Fibroblast of pulmonary artery (primary cell): ENCODE data around the gene SBF2.

Experiments
- DNase-seq: peaks from one replicate; pipeline ENCODE4 v3.0.0-alpha.2; 2010; ENCODE audit warnings: low read depth
- H3K4me3 ChIP-seq: replicated peaks from 2 replicates; pipeline ENCODE4 v1.5.1; 2011; ENCODE audit warnings: low read depth, mild to moderate bottlenecking, control low read depth, low read length, moderate library complexity
- TF ChIP-seq, protein P1 (sequence below): IDR thresholded peaks from 2 replicates; pipeline ENCODE4 v1.5.1; 2011; ENCODE audit warnings: mild to moderate bottlenecking, control low read depth, low read length, inconsistent platforms; ENCODE audit errors: missing control alignments

The SBF2 gene

DNA sequence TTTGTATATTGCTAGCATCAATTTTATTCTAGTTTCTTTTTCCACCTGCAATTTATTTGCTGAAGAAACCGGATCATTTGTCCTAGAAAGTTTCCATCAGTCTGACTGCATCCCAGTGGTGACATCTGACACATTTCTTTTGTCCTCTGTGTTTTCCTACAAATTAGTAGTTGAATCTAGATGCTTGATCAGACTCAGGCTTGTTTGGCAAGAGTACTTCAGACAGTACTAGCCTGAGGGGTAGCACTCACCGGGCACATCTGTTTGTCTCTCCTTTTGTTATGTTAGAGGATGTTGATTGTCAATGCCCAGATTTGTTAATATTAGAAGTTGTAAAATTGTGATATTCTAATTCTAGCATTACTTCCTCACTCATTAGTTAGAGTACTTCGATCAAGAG lies 425.4 kb downstream of the SBF2 start:
- DNase-seq, result no peak
- H3K4me3 ChIP-seq, result no peak overlapping the region
- TF ChIP-seq, protein P1, sequence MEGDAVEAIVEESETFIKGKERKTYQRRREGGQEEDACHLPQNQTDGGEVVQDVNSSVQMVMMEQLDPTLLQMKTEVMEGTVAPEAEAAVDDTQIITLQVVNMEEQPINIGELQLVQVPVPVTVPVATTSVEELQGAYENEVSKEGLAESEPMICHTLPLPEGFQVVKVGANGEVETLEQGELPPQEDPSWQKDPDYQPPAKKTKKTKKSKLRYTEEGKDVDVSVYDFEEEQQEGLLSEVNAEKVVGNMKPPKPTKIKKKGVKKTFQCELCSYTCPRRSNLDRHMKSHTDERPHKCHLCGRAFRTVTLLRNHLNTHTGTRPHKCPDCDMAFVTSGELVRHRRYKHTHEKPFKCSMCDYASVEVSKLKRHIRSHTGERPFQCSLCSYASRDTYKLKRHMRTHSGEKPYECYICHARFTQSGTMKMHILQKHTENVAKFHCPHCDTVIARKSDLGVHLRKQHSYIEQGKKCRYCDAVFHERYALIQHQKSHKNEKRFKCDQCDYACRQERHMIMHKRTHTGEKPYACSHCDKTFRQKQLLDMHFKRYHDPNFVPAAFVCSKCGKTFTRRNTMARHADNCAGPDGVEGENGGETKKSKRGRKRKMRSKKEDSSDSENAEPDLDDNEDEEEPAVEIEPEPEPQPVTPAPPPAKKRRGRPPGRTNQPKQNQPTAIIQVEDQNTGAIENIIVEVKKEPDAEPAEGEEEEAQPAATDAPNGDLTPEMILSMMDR, result no peak

DNA sequence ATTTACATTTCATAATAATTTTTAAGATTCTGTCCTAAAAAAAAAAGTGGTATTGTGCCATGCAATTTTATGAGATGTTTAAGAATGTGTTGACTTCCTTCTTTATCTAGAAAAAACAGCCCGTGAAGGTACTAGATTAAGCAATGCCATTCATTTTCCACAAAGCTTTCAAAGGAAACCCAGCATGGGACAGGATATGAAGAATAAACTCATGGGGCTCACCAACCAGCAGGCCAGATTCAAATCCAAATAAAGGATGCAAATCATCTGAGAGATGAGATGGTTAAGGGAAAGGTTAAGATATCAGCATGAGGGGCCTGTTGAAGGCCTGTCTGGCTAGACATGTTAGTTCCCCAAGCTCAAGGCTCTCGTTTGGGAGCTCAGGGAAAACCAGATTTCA lies 431.0 kb downstream of the SBF2 start:
- no peak overlapping the region for H3K4me3 ChIP-seq
- TF ChIP-seq, protein P1, result no peak
- peak; percentile 79 for DNase-seq

DNA sequence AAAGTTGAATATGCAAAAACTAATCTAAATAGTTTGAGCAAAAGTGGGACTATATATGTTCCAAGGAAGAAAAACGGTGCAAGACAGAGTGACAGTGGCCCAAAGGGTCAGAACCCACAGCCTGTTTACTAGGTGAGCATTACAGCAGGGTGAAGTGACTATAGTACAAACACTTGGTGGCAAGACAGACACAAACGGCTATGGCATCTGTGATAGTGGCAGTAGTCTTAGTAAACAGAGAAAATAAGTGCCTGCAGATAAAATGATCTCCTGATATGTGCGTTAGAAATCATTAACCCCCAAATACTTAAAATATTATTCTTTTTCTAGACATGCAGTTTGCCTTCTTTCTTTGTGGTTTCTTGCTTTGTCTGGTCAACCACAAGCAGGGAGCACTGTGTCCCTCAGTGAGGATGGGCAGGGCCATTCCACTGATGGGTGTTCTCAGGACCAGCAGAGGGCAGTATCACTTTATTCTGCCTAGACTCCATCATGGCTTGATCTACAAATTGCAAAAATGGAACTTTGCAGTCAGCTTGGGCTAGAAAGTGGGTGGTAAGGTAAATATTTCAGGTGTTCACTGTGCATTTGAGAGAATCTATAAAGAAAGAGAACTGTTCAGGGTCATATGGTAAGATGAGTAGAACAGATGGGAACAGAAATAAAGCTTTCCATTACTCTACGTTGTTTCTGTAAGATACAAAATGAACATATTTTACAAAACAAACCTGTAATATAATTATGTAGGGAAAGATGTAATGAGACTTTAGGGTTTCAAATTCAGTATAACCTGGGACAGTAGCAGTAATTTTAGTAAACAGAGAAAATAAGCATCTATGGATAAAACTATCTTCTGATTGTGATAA lies 431.9 kb downstream of the SBF2 start:
- TF ChIP-seq, protein P1, result peak; percentile 88
- no peak overlapping the region for H3K4me3 ChIP-seq
- peak; percentile 81 for DNase-seq

DNA sequence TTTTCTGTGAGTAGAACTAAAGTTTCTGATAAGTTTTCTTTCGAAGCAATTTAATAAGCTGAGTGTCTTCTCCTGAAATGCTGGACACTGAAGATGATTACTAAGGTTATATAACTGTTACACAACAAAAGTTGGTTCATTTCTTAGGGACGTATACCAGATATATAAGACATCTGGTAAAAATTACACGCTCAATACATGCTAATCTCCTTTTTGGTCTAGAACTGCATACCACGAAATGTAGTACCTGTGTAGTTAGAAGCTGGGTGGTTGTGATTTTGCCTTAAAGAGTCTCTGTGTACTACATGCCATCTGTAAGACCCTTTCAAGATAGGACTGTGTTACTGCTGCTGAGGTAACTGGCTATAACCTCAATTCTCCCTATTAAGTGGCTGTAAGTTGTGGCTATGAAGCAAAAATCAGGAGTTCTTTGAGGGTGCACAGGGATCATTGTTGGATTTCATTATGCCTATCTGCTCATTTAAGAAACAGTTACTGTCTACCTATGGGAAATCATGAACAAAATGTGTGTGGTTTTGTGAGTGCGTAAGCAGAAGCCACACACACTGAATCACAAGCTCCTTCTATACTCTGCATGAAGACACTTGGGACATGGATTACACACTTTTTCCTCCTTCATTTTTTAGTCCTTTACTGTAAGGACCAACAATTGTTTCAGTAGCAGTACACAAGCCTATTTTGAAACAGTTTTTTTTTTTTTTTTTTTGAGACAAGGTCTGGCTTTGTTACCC lies 434.3 kb downstream of the SBF2 start:
- peak; percentile 29 for DNase-seq
- TF ChIP-seq, protein P1, result no peak
- no peak overlapping the region for H3K4me3 ChIP-seq

DNA sequence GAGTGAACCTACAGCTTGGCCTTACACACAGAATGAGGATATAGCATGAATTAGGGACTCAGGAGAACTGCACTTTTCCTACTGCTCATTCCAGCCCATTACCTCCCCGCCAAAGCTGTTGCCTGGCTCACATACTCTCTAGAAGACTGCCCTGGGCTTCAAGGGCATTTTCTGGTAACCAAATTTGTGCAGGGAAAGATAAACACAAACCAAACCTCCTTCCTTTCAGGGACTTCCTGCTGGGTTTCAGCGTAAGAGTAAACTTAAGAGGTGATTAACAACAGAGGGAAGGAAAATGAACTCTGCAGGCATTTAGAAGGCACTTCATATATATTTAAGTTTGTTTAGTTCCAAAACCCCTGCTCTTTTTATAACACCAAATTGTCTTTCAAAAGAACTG lies 435.2 kb downstream of the SBF2 start:
- DNase-seq, result peak; percentile 26
- TF ChIP-seq, protein P1, result no peak
- H3K4me3 ChIP-seq, result no peak overlapping the region

DNA sequence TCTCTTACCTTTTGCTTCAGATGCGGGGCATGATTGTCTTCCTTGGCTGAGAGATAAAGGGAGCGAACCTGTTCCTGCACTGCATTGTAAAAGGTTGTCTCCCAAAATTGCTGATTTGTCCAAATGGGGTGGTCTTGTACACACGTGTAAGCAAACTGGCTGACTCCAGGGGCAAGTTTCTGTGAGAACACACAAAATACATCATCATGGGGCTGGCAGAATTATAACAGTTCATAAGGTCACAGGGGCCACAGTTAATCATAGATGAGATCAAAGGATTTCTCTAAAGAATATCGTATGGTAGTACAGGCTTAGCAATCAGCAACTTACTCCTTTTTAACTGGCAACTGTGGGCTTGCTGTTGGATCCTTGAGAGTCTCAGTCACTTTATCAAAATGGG lies 435.8 kb downstream of the SBF2 start:
- no peak for DNase-seq

More for the DNA sequence above, 435.8 kb downstream of the SBF2 start:
- TF ChIP-seq, protein P1, result no peak
- no peak overlapping the region for H3K4me3 ChIP-seq
